HG03280 (cell line): ENCODE results near the gene NRCAM.

Experiments used
- ATAC-seq: cut with Tn5 transposase; IDR thresholded peaks from one replicate; pipeline ENCODE4 v1.9.1; 2021; ENCODE audit warnings: mild to moderate bottlenecking, moderate library complexity; ENCODE audit not compliant: unreplicated experiment

Gene NRCAM

DNA sequence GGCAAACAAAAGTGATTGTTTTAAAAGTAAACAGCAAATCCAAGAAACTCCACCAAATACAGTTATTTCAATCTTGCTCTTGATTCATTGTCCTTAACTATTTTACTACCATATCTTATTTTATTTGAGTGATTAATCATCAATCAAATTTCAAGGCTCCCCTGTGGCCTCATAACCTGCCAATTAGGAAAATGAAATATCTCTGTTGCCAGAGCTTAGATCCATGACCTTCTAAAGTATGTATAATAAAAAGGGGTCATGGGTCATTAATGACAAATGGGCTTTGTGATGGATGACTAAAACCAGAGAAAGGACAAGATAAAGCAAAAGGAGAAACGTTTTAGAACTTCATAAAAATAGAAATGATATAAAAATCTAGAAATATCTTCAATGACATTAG lies 28.5 kb downstream of the NRCAM start:
- ATAC-seq = no peak

DNA sequence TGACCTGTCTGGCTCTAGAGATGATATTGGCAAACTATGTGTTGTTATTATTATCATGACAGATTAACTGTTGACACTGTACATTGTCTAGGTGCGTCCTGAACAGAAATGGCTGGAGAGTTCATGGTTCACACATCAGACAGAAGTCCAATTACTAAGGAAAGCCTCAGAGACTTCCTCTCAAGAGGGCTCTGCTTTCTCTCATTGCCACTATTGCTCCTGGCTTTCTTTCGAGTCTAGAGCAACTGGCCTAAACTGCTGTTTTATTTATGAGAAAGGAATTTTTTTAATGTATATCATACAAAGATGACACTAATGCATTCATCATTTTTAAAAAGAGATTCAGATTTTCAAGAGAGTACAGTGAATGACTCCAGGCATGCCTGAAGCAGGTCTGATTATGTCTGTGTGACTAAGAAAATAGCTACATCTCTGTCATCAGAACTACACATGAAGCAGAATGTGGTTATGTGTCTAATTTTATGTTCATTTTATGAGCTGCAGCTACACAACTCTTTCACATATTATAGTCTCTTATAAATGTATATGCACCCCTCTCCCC lies 30.4 kb downstream of the NRCAM start:
- no peak for ATAC-seq

DNA sequence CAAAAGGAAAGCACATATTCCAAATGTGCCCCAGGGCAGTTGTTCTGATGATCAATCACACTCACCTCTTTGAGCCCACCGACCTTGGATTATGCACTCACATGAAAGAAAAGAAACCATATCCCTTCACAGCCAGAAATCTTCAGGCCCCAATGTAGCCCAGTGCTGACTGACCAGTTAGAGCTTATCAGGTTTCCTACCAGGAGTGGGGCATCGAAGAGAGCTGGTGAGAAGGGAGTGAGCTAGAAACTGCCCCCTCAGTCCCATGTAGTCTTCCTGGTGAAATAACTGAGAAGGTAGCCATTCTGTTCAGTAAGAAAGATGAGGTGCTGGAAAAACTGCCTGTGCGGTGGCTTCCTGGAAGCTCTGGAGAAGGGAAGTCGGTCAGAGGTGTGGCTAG lies 32.2 kb downstream of the NRCAM start:
- no peak for ATAC-seq

DNA sequence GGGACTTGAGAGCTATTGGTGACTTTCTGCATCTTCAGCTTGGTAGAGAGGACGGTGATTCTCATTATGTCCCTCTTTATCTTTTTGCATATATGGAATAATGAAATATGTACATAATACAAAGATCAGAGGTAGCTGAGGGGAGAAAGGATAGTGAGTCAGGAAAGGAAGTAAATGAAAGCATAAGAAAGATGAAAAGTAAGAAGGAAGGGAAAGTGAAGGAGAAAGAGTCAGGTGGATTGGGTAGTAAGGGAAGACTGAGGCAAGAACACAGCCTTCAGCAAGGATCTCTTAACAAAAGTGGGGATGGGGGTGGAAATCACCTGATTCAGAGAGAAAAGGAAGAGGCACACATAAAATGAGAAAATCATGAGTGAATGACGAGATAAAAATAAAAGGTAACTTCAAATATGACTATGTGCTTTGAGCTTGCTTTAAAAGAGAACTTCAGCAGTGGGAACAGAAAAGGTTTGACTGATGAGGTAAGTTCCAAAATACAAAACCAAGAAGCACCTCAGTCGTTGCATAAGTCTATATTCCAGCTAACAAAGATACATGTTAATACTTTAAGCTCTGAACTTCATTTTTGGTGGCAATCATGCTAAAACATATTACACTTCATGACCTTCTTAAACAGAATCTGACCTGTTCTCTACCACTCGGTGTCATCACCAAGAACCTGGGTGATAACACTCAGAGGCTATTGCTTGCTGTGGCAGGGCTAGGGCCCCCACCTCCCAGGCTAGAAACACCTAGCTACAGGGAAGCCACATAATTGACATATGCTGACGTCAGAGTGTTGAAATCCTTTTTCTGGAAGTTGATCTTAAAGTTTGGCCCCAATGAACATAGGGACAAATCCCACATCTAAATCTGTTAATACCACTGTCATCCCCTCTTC lies 32.9 kb downstream of the NRCAM start:
- no peak for ATAC-seq

DNA sequence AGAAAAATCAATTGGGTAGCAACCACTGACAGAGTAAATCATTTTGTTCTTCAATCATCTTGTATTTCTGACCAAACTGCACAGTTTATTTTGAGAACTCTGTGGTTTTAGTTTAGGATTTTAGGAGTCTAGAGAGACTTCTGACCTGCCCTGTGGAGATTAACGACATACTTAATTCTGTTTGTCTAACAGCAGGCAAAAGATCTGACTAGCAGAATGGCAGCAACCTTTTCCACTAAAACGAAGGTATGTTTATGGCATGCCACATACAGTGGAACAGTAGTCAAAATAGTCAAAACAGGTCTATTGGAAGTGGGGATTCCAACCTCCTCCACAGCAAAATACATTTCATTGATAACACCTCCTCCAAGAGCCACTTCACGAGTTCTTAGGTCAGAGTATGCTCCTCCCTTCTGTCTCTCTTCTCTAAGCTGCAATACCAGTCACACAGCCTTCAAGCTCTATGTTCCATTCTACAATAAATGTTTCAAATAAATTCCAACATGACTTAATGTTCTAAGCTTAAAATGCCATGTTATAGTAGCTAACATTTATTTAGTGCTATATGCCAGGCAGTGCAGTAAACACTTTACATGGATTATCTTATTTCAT lies 34.4 kb downstream of the NRCAM start:
- no peak for ATAC-seq

DNA sequence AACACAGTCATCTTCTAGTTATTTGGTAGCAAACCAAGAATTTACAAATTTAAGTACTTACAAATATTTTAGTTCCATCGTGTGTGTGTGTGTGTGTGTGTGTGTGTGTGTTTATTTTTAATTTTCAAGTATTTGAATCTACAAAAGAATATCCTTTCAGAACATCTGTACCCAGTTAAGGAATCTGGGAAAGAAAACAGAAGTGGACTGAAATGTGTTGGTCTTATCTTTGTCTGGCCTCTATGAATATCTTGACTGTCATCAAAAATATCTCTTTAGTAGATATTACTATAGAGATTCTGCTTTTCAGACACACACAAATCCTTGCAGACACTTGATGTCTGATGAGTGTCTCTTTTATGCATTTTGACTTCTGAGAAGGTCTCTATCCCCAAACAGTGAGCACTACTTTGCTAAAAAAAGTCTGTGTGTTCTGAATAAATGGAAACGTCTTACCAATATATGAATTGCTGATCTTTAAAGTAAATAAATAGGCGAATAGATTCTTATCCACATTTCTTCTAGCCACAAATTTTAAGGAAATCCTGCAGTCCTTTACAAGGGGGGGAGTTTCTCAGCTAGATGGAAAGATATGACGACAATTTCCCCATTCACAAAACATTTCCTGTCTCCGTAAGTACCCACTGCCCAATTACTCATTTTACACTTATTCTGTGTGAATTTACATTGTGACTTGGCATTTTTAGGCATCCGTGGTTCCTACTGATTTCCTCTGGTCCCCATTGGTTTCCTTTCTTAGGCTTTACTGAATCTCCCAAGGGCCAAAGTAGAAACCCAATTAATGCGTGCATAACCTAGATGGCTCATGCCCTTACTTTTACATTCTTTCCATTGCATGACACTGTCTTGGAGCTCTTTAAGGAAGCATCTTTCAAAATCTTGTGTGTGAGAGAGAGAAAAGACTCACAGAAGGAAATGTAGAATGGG lies 36.0 kb downstream of the NRCAM start:
- no peak for ATAC-seq

DNA sequence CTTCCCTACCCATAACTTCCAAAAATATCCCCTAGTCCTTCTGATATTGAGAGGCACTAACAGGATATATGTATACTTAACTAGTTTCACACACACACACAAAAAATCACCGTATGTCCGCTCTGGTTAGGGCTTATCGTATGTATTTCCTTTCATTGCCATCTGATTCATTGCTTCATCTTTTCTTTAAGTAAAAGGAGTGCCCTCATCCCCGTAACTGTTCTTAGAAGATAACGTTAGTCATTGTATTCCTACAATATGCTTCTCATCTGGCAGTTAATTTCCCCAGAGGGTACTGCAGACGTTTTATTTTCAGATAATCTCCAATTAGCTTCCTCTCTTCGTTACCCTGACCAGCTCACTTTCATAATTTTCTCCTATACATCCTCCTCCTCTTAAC lies 37.3 kb downstream of the NRCAM start:
- ATAC-seq = no peak

DNA sequence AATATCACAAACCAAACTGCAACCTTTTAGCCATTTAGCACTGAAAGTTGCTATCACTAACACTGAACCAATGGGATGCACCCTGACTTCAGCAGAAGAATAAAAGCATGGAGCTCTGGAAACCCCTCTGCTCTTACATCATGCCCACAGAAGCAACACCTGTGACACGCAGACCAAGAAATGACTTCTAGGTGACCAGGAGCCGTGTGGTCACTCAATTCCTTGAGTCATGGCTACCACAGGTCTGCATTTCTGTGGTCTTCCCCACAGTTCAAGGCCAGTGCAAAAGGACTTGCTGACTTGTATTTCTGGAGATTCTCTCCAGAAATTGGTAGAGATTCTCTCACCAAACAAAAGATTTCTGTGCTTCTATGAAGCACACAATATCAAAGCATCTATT lies 38.3 kb downstream of the NRCAM start:
- ATAC-seq = no peak

DNA sequence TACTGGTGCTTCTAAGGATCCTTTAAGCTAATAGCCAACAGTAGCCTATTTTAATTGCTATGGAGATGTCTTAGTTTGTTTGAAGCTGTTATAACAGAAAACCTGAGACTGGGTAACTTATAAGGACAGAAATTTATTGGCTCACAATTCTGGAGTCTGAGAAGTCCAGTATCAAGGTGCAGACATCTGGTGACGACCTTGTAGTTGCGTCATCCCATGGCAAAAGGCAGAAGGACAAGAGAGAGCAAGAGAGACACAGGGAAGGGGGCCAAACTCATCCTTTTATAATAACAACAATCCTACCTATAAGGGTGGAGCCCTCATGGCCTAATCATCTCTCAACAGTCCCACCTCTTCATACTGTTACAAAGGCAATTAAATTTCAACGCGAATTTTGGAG lies 39.1 kb downstream of the NRCAM start:
- no peak for ATAC-seq

DNA sequence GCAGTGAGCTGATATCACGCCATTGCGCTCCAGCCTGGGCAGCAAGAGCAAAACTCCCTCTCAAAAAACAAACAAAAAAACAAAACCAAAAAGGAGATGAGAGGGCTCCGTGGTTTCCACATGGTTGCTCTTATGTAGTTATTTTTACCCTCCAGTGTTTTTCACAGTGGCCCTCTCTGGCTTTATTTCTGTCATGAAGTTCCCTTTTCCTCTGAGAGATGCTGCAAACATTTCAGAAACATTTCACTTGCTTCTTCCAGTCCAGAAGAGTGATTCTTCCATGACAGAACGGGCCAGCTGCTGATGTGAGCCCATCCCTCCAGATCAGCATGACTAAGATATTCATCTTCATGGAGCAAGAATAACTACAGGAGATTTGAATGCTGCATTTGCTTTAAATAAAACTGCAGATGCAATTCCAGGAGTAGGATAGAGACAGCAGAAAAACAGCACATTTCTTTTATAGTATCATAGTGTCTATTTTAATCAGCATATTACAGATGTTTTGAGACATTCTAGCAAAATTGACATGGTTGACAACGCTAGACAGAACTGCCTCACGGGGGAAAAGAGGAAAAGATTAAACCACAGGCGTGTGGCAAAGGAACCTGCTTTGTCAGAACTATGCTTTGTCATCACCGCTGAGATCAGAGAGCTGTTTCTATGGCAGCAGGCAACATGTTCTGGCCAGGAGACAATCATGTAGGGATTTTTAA lies 40.3 kb downstream of the NRCAM start:
- peak; percentile 59 for ATAC-seq

DNA sequence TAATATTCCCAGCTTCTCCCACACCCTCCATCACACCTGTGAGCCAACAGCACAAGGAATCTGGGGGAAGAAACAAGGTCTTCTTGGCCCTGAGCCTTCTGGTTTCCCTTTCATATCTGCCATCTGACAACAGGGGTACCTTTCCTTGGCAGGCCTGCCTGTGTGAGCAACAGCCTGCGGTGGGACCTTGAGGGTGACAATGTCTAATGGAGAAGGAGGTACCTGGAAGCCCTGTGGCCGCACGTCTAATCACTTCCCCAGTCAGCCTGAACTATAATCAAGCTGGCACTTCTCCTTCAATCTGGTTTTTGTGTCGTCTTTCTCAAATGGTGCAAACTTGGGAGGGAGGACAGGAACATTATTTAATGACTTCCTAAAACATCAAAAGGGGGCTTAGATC lies 41.2 kb downstream of the NRCAM start:
- no peak for ATAC-seq

DNA sequence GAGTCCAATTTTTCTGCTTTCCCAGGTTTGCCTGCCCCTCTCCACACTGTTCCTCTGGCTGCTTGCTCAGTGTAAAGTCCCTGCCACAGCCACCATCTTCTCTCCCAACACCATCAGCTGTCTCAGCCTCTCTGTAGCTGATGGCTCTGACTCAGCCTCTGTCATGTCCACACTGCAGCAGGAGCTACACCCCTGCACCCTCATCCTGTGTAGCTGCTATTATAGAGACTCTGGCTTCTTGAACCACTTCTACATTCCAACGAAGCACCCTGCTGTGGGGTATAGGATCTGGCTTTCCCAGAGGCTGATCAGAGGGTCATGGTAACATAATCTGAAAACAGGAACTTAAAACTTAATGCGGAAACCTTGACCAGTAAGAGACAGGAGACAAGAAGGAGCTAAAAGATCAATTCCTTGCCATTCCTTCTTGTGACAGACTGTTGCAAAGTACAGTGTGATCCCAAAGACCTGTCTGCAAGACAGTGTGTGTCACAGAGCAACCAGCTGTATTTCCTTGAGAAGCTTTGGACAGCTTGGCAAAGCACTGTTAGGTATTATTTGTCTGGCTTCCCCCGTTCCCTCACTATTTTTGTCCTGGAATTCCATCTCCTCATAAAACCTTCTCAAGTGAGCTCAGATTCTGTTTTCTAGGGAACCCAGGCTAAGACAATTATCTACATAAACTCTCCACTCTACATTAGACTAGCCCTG lies 42.3 kb downstream of the NRCAM start:
- no peak for ATAC-seq

DNA sequence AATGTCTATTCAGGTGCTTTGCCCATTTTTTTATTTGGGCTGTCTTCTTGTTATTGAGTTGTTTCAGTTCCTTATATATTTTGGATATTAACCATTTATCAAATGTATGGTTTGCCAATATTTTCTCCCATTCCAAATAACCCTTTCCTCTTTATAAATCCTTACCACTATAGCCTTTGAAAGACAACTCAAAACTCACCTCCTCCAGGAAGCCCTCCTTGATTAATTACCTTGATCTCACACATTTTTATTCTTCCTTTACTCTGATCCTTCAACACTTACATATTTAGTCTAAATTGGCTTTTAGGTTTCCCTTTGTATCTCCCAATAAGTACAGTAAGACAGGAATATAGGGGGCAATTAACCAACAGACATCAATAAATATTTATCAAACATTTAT lies 42.9 kb downstream of the NRCAM start:
- no peak for ATAC-seq

DNA sequence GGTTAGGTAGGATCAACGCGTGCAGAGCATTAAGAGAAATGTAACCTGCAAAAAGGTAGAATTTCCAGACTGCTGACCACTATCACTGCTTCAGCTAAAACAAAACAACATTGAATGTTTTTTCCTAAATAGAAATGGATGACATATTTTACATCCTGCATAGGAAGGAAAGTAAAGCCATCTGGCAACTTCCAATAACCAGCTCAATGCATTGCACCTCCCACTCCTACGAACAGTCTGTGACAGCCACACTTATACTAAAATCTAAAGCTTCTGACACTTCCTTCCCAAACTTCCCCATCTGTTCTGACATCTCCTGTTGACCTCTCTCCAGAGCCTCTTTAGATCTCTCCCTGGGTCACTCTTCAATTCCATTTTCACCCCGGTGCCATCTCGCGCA lies 47.1 kb downstream of the NRCAM start:
- ATAC-seq = no peak

DNA sequence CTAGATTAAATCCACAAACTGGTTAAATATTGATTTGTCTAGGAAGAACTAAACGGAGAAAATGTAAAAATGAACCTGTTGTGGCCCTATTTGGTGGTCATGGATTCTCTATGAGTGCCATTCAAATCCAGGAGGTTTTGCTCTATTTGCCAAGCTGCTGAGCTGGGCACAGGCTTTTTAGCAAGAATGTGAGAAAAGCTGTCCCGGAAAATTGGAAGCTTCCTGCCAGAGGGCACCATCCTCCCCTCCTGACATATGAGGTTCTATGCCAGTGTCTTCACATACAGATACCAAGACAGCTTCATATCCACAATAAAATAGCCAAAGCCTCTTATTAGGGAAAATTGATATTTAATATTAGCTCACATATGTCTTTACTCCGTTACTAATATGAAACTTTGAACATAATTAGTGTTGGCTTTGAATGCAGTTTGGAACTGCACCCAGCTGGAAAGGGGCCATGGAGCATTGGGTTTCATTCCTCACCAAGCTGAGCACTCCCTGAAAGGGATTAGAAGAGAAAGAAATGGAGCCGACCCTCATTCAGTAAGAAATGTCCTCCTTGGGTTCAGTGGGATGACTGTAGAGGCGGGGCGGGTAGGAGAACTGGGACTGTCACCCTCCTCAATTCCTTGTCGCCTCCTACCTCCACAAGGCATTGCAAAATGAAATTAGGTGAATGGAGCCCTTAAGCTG lies 47.8 kb downstream of the NRCAM start:
- ATAC-seq = no peak

DNA sequence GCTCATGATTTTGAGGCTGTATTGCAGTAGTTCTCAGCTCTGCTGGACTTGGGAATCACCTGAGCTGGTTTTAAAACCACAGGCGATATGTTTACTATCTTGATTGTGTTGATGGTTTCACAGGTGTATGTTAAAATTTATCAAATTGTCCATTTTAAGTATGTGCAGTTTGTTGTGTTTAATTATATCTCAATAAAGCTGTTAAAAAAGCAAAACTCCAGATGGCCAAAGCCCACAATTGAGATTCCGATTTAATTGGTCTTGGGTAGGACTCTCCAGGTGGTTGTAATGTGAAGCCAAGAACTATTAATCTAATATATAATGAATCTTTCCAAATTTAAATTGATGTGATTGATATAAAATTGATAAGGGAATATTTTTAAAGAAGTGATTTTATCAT lies 48.6 kb downstream of the NRCAM start:
- no peak for ATAC-seq

DNA sequence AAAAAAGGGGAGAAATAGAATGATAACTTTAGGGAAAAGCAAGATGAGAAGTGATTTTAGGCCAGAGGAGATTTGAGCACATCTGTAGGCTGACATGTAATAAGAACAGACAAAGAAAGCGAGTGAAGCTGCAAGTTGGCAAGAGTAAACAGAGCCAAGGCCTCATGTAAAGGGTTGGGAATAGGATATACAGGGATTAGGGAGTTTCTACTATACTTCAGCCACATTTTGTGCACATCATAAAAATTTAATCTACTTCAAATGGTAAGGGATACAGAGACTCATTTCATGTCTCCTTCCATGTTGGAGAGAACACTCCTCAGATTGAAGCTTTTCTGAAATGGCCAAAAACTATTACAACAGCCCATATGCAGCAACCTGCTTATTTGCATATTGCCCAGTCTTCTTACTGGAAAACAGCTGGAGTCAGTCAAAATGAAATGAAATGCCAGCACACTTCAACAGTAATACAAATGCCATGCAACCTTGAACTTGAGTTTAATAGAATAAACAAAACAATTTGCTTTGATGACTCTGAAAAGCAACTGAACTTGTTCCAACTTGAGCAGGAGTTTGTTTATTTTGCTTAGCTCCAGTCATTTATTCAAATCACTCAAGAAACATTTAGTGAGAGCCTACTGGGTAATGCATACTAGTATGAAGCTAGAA lies 49.9 kb downstream of the NRCAM start:
- ATAC-seq = no peak

DNA sequence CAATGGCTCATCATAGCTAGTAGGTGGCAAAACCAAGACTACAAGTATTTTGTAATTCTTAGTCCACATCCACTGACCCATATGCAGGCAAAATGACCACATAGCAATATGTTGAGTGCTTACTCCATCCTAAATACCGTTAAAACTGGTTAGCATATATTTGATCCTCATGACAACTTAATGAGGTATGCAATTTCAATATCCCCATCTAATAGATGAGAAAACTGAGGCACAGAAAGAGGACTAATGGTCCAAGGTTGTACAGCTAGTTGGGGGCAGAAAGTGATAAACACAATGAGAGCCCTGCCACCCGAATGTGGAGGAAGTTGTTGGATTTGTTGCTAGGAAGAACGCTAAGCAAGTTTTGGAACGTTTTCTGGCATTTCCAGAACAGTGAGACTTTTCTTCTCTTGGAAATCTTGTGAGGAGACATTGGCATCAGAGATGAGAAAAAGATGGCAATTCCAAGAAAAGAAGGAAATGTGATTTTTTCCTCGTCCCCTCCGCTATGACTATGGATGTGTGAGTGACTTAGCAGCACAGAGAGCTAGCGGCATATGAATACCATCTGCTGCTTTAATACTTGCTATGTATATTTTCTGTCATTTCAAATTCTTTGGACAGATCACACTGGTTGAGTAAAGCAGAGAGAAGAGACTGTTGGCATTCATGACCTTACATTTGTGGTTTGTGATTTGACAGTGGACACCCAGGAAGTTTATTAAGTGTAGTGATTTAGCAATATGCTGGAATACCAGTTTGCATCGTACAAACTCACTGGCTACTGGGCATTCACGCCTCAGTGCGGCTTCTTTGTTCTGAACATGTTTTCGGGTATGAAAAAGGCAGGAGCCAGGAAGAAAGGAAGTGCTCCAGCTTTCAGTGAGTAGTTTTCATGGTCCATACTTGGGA lies 51.5 kb downstream of the NRCAM start:
- no peak for ATAC-seq
